Neuronal stem cell (in vitro differentiated cells): Measurements from ENCODE around the gene KCTD13.

Source experiments
- DNase-seq: peaks from one replicate; pipeline ENCODE4 v3.0.0-alpha.2; 2013; ENCODE audit warnings: low spot score
- H2AFZ ChIP-seq: one replicate; pipeline ENCODE4 v1.6.1; 2013; ENCODE audit warnings: mild to moderate bottlenecking, low read length, inconsistent platforms
- H2AK5ac ChIP-seq: 2 replicates; pipeline ENCODE4 v1.6.1; 2013; ENCODE audit warnings: low read depth, mild to moderate bottlenecking, inconsistent platforms, low read length, moderate library complexity, mixed read lengths
- H2BK120ac ChIP-seq: 2 replicates; pipeline ENCODE4 v1.6.1; 2013; ENCODE audit warnings: low read depth, mild to moderate bottlenecking, inconsistent platforms, low read length, moderate library complexity, mixed read lengths
- H2BK12ac ChIP-seq: one replicate; pipeline ENCODE4 v1.6.1; 2013; ENCODE audit warnings: low read length, inconsistent platforms
- H2BK15ac ChIP-seq: 2 replicates; pipeline ENCODE4 v1.6.1; 2013; ENCODE audit warnings: mild to moderate bottlenecking, low read length, inconsistent platforms, mixed read lengths
- H2BK5ac ChIP-seq: one replicate; pipeline ENCODE4 v1.6.1; 2013; ENCODE audit warnings: inconsistent platforms, mild to moderate bottlenecking, low read length, moderate library complexity
- H3K14ac ChIP-seq: one replicate; pipeline ENCODE4 v1.6.1; 2013; ENCODE audit warnings: low read length, inconsistent platforms
- H3K18ac ChIP-seq: 2 replicates; pipeline ENCODE4 v1.6.1; 2013; ENCODE audit warnings: low read length, inconsistent platforms
- H3K23ac ChIP-seq: 2 replicates; pipeline ENCODE4 v1.6.1; 2013; ENCODE audit warnings: low read depth, mild to moderate bottlenecking, mixed read lengths, low read length, inconsistent platforms; ENCODE audit not compliant: poor library complexity
- H3K27ac ChIP-seq: replicated peaks from 3 replicates; pipeline ENCODE4 v1.5.1; 2013; ENCODE audit warnings: low read length, inconsistent platforms
- H3K27me3 ChIP-seq, 3 experiments: 2 replicates each; pipeline ENCODE4 v1.6.1; 2013; ENCODE audit warnings: low read length in 3 of 3, mild to moderate bottlenecking in 2 of 3, inconsistent platforms in 1 of 3, low read depth in 1 of 3, mixed read lengths in 1 of 3, moderate library complexity in 1 of 3; ENCODE audit not compliant: control insufficient read depth in 3 of 3, insufficient read depth in 3 of 3
- H3K36me3 ChIP-seq, 2 donors: replicated peaks in 1 of 2; 2 replicates each; pipeline ENCODE4 v1.6.1; 2013; ENCODE audit warnings: low read length in 2 of 2; ENCODE audit not compliant: control insufficient read depth in 2 of 2, insufficient read depth in 2 of 2
- H3K4ac ChIP-seq: 2 replicates; pipeline ENCODE4 v1.6.1; 2013; ENCODE audit warnings: inconsistent platforms, mild to moderate bottlenecking, low read length, moderate library complexity
- H3K4me1 ChIP-seq, 2 donors: 1 replicate in 1 of 2; 2 replicates in 1 of 2; pipeline ENCODE4 v1.6.1; 2013; ENCODE audit warnings: low read length in 2 of 2, low read depth in 1 of 2; ENCODE audit not compliant: control insufficient read depth in 2 of 2, insufficient read depth in 1 of 2
- H3K4me2 ChIP-seq: one replicate; pipeline ENCODE4 v1.6.1; 2013; ENCODE audit warnings: mild to moderate bottlenecking, low read length, inconsistent platforms; ENCODE audit not compliant: insufficient read depth, poor library complexity, severe bottlenecking
- H3K4me3 ChIP-seq, 2 donors: 2 replicates each; pipeline ENCODE4 v1.5.1; 2013; ENCODE audit warnings: low read length in 2 of 2, mild to moderate bottlenecking in 2 of 2, inconsistent platforms in 1 of 2, moderate library complexity in 1 of 2
- H3K79me1 ChIP-seq: one replicate; pipeline ENCODE4 v1.6.1; 2013; ENCODE audit warnings: low read depth, mild to moderate bottlenecking, inconsistent platforms, low read length, moderate library complexity
- H3K9ac ChIP-seq: one replicate; pipeline ENCODE4 v1.6.1; 2013; ENCODE audit warnings: mild to moderate bottlenecking, low read depth, low read length, inconsistent platforms; ENCODE audit not compliant: poor library complexity
- H3K9me3 ChIP-seq, 2 donors: replicated peaks in 1 of 2; 2 replicates each; pipeline versions ENCODE3 to v1.6.1; 2013; ENCODE audit warnings: low read length in 2 of 2, mild to moderate bottlenecking in 2 of 2, inconsistent platforms in 1 of 2, low read depth in 1 of 2, mixed read lengths in 1 of 2, moderate library complexity in 1 of 2; ENCODE audit not compliant: control insufficient read depth in 2 of 2, insufficient read depth in 1 of 2
- H4K8ac ChIP-seq: one replicate; pipeline ENCODE4 v1.6.1; 2013; ENCODE audit warnings: low read depth, mild to moderate bottlenecking, inconsistent platforms, low read length, moderate library complexity
- H4K91ac ChIP-seq: one replicate; pipeline ENCODE4 v1.6.1; 2013; ENCODE audit warnings: low read length, low read depth, mild to moderate bottlenecking, inconsistent platforms; ENCODE audit not compliant: poor library complexity
- WGBS, 2 donors: extraction: QIAGEN DNeasy Blood & Tissue Kit; methylation state at CpG; one replicate each; pipeline ENCODE4 v1.1.7; 2013; ENCODE audit warnings: missing lambda C conversion rate in 2 of 2, mixed read lengths in 1 of 2; ENCODE audit not compliant: insufficient read length in 2 of 2, insufficient replicate concordance in 1 of 2; ENCODE audit errors: extremely low coverage in 2 of 2; 5-methylcytosine and 5-hydroxymethylcytosine counted together

The KCTD13 gene

GRCh38 chr16:29901607-29901945 is 24.4 kb downstream of the KCTD13 start:
- Histone ChIP-seq H3K27ac (no peak overlapping the region), H3K4me3 (no peak overlapping the region), H3K23ac (no peak overlapping the region)

GRCh38 chr16:29900888-29901606 is 25.0 kb downstream of the KCTD13 start:
- peak overlapping the region; percentile 60 for H3K9ac ChIP-seq
- no peak overlapping the region for H2BK120ac ChIP-seq
- H3K36me3 ChIP-seq, result no peaks in the 10 kb centered on the region
- no peak overlapping the region for H3K14ac ChIP-seq
- H3K9me3 ChIP-seq, result no peaks in the 10 kb centered on the region
- no peak overlapping the region for H2BK5ac ChIP-seq
- peak overlapping the region; percentile 89 for H3K4me2 ChIP-seq
- no peak overlapping the region for H3K27ac ChIP-seq
- H2AFZ ChIP-seq, result peak overlapping the region; percentile 96
- peak overlapping the region in 1 of 2 donors; percentile 59 for H3K4me3 ChIP-seq
- H3K4me1 ChIP-seq, result peaks cover 15 to 18% of the 10 kb centered on the region in 2 donors
- no peak overlapping the region for H3K18ac ChIP-seq
- WGBS, 2 donors, result no CpG with 5 or more reads among the region's 31 CpGs
- no peak overlapping the region for H4K91ac ChIP-seq
- H2AK5ac ChIP-seq, result no peak overlapping the region
- H3K4ac ChIP-seq, result no peak overlapping the region
- H3K23ac ChIP-seq, result no peak overlapping the region
- H3K79me1 ChIP-seq, result no peaks in the 10 kb centered on the region
- DNase-seq, result no peak
- no peak overlapping the region for H4K8ac ChIP-seq
- peaks cover 0 to 23% (median 4%) of the 10 kb centered on the region in 3 experiments for H3K27me3 ChIP-seq
- H2BK15ac ChIP-seq, result no peak overlapping the region
- no peak overlapping the region for H2BK12ac ChIP-seq

More at GRCh38 chr16:29901607-29901945, 24.4 kb downstream of the KCTD13 start:
- peaks cover 0 to 23% (median 4%) of the 10 kb centered on the region in 3 experiments for H3K27me3 ChIP-seq
- H2BK5ac ChIP-seq, result no peak overlapping the region
- H3K9ac ChIP-seq, result no peak overlapping the region
- H3K4me2 ChIP-seq, result no peak overlapping the region
- no peaks in the 10 kb centered on the region for H3K9me3 ChIP-seq
- no peak overlapping the region for H3K18ac ChIP-seq
- H2BK15ac ChIP-seq, result no peak overlapping the region
- peaks cover 15 to 18% of the 10 kb centered on the region in 2 donors for H3K4me1 ChIP-seq
- H2BK12ac ChIP-seq, result no peak overlapping the region
- no peak for DNase-seq
- no peak overlapping the region for H2AK5ac ChIP-seq
- H3K79me1 ChIP-seq, result no peaks in the 10 kb centered on the region
- H2AFZ ChIP-seq, result peak overlapping the region; percentile 96
- no peak overlapping the region for H4K8ac ChIP-seq
- H3K36me3 ChIP-seq, result no peaks in the 10 kb centered on the region
- no peak overlapping the region for H3K14ac ChIP-seq
- H4K91ac ChIP-seq, result no peak overlapping the region
- no peak overlapping the region for H2BK120ac ChIP-seq
- WGBS, 2 donors, result no CpG with 5 or more reads among the region's 19 CpGs
- H3K4ac ChIP-seq, result no peak overlapping the region

GRCh38 chr16:29900102-29900887 is 25.7 kb downstream of the KCTD13 start, which contains the start of gene ASPHD1:
ASPHD1 (plus strand) TSS chr16:29900488; CDS start chr16:29900972, 484 bp downstream.
- WGBS, 2 donors, result no CpG with 5 or more reads among the region's 67 CpGs

More at GRCh38 chr16:29900102-29900887, 25.7 kb downstream of the KCTD13 start, which contains the start of gene ASPHD1:
- Histone ChIP-seq H3K4ac (no peak within 1 kb of the TSS), H3K4me1 (peaks cover 15 to 18% of the 10 kb centered on the region in 2 donors), H3K9ac (peak within 1 kb of the TSS; percentile 60), H3K4me2 (peak within 1 kb of the TSS; percentile 89), H2AFZ (peak within 1 kb of the TSS; percentile 96), H3K18ac (no peak within 1 kb of the TSS), H2BK12ac (no peak within 1 kb of the TSS), H3K14ac (no peak within 1 kb of the TSS), H3K36me3 (no peaks in the 10 kb centered on the region), H3K79me1 (no peaks in the 10 kb centered on the region), H4K8ac (no peak within 1 kb of the TSS), H3K27me3 (peaks cover 0 to 23% (median 4%) of the 10 kb centered on the region in 3 experiments), H2BK120ac (no peak within 1 kb of the TSS), H3K9me3 (no peaks in the 10 kb centered on the region), H2BK5ac (no peak within 1 kb of the TSS), H3K4me3 (peak within 1 kb of the TSS; percentile 59 to 84), H2BK15ac (no peak within 1 kb of the TSS), H3K23ac (peak within 1 kb of the TSS; percentile 91), H3K27ac (no peak within 1 kb of the TSS), H2AK5ac (no peak within 1 kb of the TSS), H4K91ac (no peak within 1 kb of the TSS)
- DNase-seq, result peak; percentile 61
